K562 (cell line): ENCODE results near the gene UGT1A10. TPM values are rescaled to one million over a fixed set of nuclear protein-coding genes. Genes with fewer than 3 reads are reported as not detected.

Experiments
- ATAC-seq: fragments of 200-7000 bp; cut with Tn5 transposase; 3 replicates; pipeline ENCODE4 v1.9.1; 2020; ENCODE audit warnings: moderate library complexity
- BruUV-seq: library from RNA; stranded (reverse); fragments of 400-500 nt; replicated peaks from 2 replicates; lab custom pipeline; 2021; lab: Mats Ljungman, UMichigan
- CTCF ChIA-PET: fragments of 300-600 bp; formaldehyde crosslinking; extraction: SDS; loops from one replicate; lab custom pipeline; 2021; ENCODE audit warnings: low intra/inter-chr PET ratio; lab: Yijun Ruan, JAX
- POLR2A ChIA-PET: fragments of 300-600, 350-650 bp; sonication (Branson Sonifier 250); formaldehyde crosslinking; extraction: SDS; loops from one replicate; lab custom pipeline; 2021; ENCODE audit warnings: antibody characterized with exemption, inconsistent platforms; lab: Yijun Ruan, JAX
- DNase-seq, 4 experiments: peaks; one replicate each; pipeline versions ENCODE4 v3.0.0 to v3.0.0-alpha.2; 2011 to 2018; ENCODE audit warnings: low spot score in 3 of 4, mixed read lengths in 3 of 4; ENCODE audit errors: extremely low read depth in 1 of 4
- FAIRE-seq: peaks from 2 replicates; lab custom pipeline; 2011; peaks lifted over from hg19 to GRCh38; lab: Jason Lieb, UNC
- H2AFZ ChIP-seq: 2 replicates; pipeline ENCODE4 v1.6.0; 2011; ENCODE audit warnings: low read depth, low read length, control low read depth, inconsistent platforms
- H3K27ac ChIP-seq: fragments of 200-600 bp; 3 replicates; pipeline ENCODE4 v1.8.0; 2011; ENCODE audit warnings: low read depth, mild to moderate bottlenecking, control low read depth, inconsistent platforms, low read length, moderate library complexity, mixed read lengths; ENCODE audit errors: extremely low read depth
- H3K27me3 ChIP-seq, 2 experiments: fragments of 300-600 bp in 1 of 2; 2 replicates in 1 of 2; 3 replicates in 1 of 2; pipeline versions ENCODE4 v1.6.0 to v1.8.0; 2011; ENCODE audit warnings: inconsistent platforms in 2 of 2, low read length in 2 of 2, mild to moderate bottlenecking in 1 of 2, mixed read lengths in 1 of 2, moderate library complexity in 1 of 2; ENCODE audit not compliant: control insufficient read depth in 2 of 2, insufficient read depth in 2 of 2
- H3K36me3 ChIP-seq: fragments of 300-600 bp; 3 replicates; pipeline ENCODE4 v1.8.0; 2011; ENCODE audit warnings: mild to moderate bottlenecking, low read length, inconsistent platforms; ENCODE audit not compliant: control insufficient read depth, insufficient read depth
- H3K4me1 ChIP-seq, 2 experiments: fragments of 200-600 bp in 1 of 2; replicated peaks in 1 of 2; 2 replicates in 1 of 2; 3 replicates in 1 of 2; pipeline versions ENCODE4 v1.5.1 to v1.8.0; 2011; ENCODE audit warnings: inconsistent platforms in 2 of 2, low read length in 2 of 2, mild to moderate bottlenecking in 1 of 2, mixed read lengths in 1 of 2, moderate library complexity in 1 of 2; ENCODE audit not compliant: control insufficient read depth in 2 of 2, insufficient read depth in 2 of 2
- H3K4me2 ChIP-seq: 2 replicates; pipeline ENCODE4 v1.6.1; 2011; ENCODE audit warnings: low read length, control low read depth, inconsistent platforms, mixed read lengths; ENCODE audit not compliant: insufficient read depth
- H3K4me3 ChIP-seq: fragments of 200-600 bp; sonication (generic), shearing (Covaris generic); 2 replicates; pipeline ENCODE4 v1.5.1; 2016; ENCODE audit warnings: control low read depth, inconsistent platforms
- H3K79me2 ChIP-seq: fragments of 200-600 bp; 3 replicates; pipeline ENCODE4 v1.8.0; 2011; ENCODE audit warnings: low read length, inconsistent platforms; ENCODE audit not compliant: control insufficient read depth, insufficient read depth
- H3K9ac ChIP-seq, 2 experiments: 2 replicates each; pipeline versions ENCODE4 v1.6.0 to v1.6.1; 2011; ENCODE audit warnings: low read depth in 2 of 2, low read length in 2 of 2, control low read depth in 1 of 2, inconsistent platforms in 1 of 2, mild to moderate bottlenecking in 1 of 2, mixed read lengths in 1 of 2; ENCODE audit not compliant: insufficient read depth in 1 of 2
- H3K9me1 ChIP-seq: one replicate; pipeline ENCODE4 v1.6.0; 2011; ENCODE audit warnings: inconsistent platforms, mild to moderate bottlenecking, low read length, moderate library complexity; ENCODE audit not compliant: control insufficient read depth, insufficient read depth
- H3K9me3 ChIP-seq: replicated peaks from 2 replicates; pipeline ENCODE4 v1.5.1; 2011; ENCODE audit warnings: low read depth, low read length, inconsistent platforms; ENCODE audit not compliant: control insufficient read depth, insufficient read depth
- H4K20me1 ChIP-seq: replicated peaks from 2 replicates; pipeline ENCODE4 v1.6.1; 2011; ENCODE audit warnings: low read length, inconsistent platforms, mixed read lengths; ENCODE audit not compliant: control insufficient read depth, insufficient read depth
- CSDE1 ChIP-seq, 2 experiments: fragments of 450-650 bp; IDR thresholded peaks; 2 replicates each; pipeline ENCODE4 v1.6.1; 2016; ENCODE audit warnings: mild to moderate bottlenecking in 1 of 2
- ETV5 ChIP-seq: sonication (generic); formaldehyde crosslinking; IDR thresholded peaks from 2 replicates; pipeline ENCODE4 v1.4.0; 2020; ENCODE audit warnings: low read depth, mild to moderate bottlenecking, missing genetic modification reagents
- JUNB ChIP-seq: fragments of 450-650 bp; formaldehyde crosslinking; conservative IDR thresholded peaks from 2 replicates; pipeline ENCODE4 v1.4.0; 2020; ENCODE audit warnings: mild to moderate bottlenecking
- MTA3 ChIP-seq: fragments of 450-650 bp; formaldehyde crosslinking; IDR thresholded peaks from 2 replicates; pipeline ENCODE4 v1.6.1; 2017; ENCODE audit warnings: mild to moderate bottlenecking, borderline replicate concordance
- ZNF644 ChIP-seq: fragments of 200-800 bp; sonication (Bioruptor generic); IDR thresholded peaks from 2 replicates; pipeline ENCODE4 v1.6.1; 2016; ENCODE audit warnings: low read depth, missing genetic modification characterization, missing compliant biosample characterization
- WGBS: fragments of 100-300 bp; shearing (Covaris generic); methylation state at CpG from one replicate; pipeline ENCODE4 v1.1.6; 2016; ENCODE audit warnings: low coverage, mixed read lengths; ENCODE audit not compliant: insufficient coverage; ENCODE audit errors: missing lambda C conversion rate; 5-methylcytosine and 5-hydroxymethylcytosine counted together
- in situ Hi-C: fragments of 300-500 bp; cut with MboI; formaldehyde crosslinking; loops from 4 replicates; pipeline ENCODE4 v1.15.0; 2018; ENCODE audit warnings: inconsistent platforms, mixed read lengths
- intact Hi-C: fragments of 100-400 bp; cut with micrococcal nuclease; formaldehyde crosslinking; loops from 2 replicates; pipeline ENCODE4 v1.14.2; 2022
- polyA plus RNA-seq, 8 experiments: library from polyadenylated mRNA; depleted of rRNA in 4 of 8; stranded (reverse) in 5 of 8; unstranded in 3 of 8; fragments of >200 nt; fragmentation: Nextera tagmentation in 2 of 8; fragmentation: Illumina TruSeq in 1 of 8; extraction: Ambion mirVana in 2 of 8; extraction: Trizol in 1 of 8; gene quantifications; 2 replicates each; pipeline versions ENCODE4 v1.2.1 to v1.2.3, GENCODE V29; 2011 to 2014; ENCODE audit warnings: inconsistent platforms in 1 of 8, missing spikeins in 1 of 8
- total RNA-seq, 7 experiments: library from RNA; depleted of rRNA in 6 of 7; stranded (reverse); fragments of >200 nt in 6 of 7; fragmentation: Illumina TruSeq in 2 of 7; extraction: Trizol in 2 of 7; gene quantifications; 2 replicates each; pipeline versions ENCODE4 v1.2.1 to v1.2.3, GENCODE V29; 2011 to 2021; ENCODE audit warnings: low replicate concordance in 1 of 7
- TF ChIP-seq, protein P1 (sequence below): sonication (generic); formaldehyde crosslinking; IDR thresholded peaks from 2 replicates; pipeline ENCODE4 v1.5.0; 2020; ENCODE audit warnings: missing genetic modification reagents
- TF ChIP-seq, protein P2 (sequence below): fragments of 450-650 bp; IDR thresholded peaks from one replicate; pipeline ENCODE4 v1.6.1; 2018; ENCODE audit warnings: mild to moderate bottlenecking, moderate library complexity; ENCODE audit not compliant: partially characterized antibody

UGT1A10 gene
- total and polyA plus RNA-seq, 9 of the 15 experiments (the other 6 are each of a cell fraction or from before 2014, with no cell fraction given): not detected

DNA sequence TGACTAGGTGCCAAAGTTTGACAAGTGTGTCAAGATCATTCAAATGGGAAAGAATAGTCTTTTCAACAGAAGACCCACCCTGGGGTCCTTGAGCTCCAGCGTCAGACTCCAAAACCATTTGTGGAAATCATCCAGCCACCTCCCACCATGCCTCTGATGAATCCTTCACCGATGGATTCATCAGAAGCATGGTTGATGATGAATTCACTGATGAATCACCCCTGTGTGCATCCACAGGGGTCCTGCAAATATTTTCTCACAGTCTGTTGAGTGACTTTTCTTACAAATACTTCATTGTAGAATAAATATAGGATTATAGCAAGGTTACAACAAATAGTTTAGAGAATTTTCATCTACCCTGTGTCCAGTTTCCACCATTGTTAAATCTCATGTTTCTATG, 39.8 kb downstream of the UGT1A10 start:
- no peaks in the 10 kb centered on the region for H3K9me3 ChIP-seq
- intact Hi-C loops: no loop called here
- no peak overlapping the region for H3K4me2 ChIP-seq
- no TSS peak for BruUV-seq
- POLR2A ChIA-PET: no interaction called here
- no peaks in the 10 kb centered on the region for H3K9me1 ChIP-seq
- no peak for FAIRE-seq
- CTCF ChIA-PET: no interaction called here
- no peak overlapping the region for H3K27ac ChIP-seq
- H3K9ac ChIP-seq: no peak overlapping the region
- ATAC-seq: no peak
- H3K4me3 ChIP-seq: no peak overlapping the region
- no peak overlapping the region for H2AFZ ChIP-seq
- WGBS: 0% methylated on average over 2 of the region's 2 CpGs
- in situ Hi-C loops: no loop called here
- H3K27me3 ChIP-seq: no peaks in the 10 kb centered on the region
- no peak for DNase-seq
- H3K79me2 ChIP-seq: no peaks in the 10 kb centered on the region
- H3K36me3 ChIP-seq: no peaks in the 10 kb centered on the region
- TF ChIP-seq ZNF644 (tag) (no peak), MTA3 (no peak), ETV5 (no peak), CSDE1 (IDR thresholded peaks at IDR 0.05) (no peak), JUNB (CRISPR knock-in tag) (no peak)
- TF ChIP-seq, protein P1, sequence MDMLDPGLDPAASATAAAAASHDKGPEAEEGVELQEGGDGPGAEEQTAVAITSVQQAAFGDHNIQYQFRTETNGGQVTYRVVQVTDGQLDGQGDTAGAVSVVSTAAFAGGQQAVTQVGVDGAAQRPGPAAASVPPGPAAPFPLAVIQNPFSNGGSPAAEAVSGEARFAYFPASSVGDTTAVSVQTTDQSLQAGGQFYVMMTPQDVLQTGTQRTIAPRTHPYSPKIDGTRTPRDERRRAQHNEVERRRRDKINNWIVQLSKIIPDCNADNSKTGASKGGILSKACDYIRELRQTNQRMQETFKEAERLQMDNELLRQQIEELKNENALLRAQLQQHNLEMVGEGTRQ (CRISPR knock-in tag): no peak
- TF ChIP-seq, protein P2, sequence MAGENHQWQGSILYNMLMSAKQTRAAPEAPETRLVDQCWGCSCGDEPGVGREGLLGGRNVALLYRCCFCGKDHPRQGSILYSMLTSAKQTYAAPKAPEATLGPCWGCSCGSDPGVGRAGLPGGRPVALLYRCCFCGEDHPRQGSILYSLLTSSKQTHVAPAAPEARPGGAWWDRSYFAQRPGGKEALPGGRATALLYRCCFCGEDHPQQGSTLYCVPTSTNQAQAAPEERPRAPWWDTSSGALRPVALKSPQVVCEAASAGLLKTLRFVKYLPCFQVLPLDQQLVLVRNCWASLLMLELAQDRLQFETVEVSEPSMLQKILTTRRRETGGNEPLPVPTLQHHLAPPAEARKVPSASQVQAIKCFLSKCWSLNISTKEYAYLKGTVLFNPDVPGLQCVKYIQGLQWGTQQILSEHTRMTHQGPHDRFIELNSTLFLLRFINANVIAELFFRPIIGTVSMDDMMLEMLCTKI: no peak
- H4K20me1 ChIP-seq: no peaks in the 10 kb centered on the region
- H3K4me1 ChIP-seq: no peaks in the 10 kb centered on the region
